HPDE6-E6E7 (cell line): ENCODE data around the gene PIEZO1.

Source experiments
- DNase-seq: peaks from one replicate; pipeline ENCODE4 v3.0.0; 2011; ENCODE audit warnings: missing footprints; ENCODE audit errors: extremely low spot score

Gene PIEZO1

GRCh38 chr16:88754109-88754911, 30.7 kb downstream of the PIEZO1 start:
- no peak for DNase-seq

GRCh38 chr16:88753602-88754001, 31.4 kb downstream of the PIEZO1 start:
- no peak for DNase-seq

- DNase-seq = no peak
Measured at GRCh38 chr16:88753191-88753590, 31.8 kb downstream of the PIEZO1 start.

DNA sequence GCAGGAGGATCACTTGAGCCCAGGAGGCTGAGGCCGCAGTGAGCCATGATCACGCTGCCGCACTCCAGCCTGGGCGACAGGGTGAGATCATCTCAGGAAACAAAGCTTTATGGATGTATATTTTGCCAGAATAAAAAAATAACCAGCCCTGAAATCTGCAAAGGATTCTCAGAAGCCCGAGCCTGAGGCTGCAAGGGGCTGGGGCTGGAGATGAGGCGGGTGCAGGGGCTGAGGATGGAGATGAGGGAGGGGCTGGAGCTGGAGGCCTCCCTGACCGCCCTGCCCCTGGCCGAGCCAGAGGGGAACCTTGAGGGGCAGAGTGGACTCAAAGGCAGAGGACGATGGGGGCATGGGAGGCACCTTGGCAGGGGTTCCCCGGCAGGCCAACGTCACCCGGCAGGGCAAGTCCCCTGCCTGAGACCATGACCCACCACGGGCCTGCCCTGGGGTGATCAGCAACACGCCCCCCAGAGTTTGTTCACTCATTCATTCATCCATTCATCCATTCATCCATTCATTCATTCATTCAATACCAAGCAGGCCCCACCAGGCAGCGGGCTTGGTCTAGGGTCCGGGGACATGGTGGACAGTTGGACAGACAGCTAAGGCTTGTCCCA, 32.5 kb downstream of the PIEZO1 start:
- DNase-seq = no peak

GRCh38 chr16:88750854-88751253, 34.2 kb downstream of the PIEZO1 start:
- DNase-seq = no peak

GRCh38 chr16:88749358-88749757, 35.7 kb downstream of the PIEZO1 start:
- DNase-seq = no peak

GRCh38 chr16:88748364-88748763, 36.7 kb downstream of the PIEZO1 start:
- DNase-seq = no peak

- DNase-seq = peak; percentile 77
Measured at GRCh38 chr16:88747588-88748301, 37.3 kb downstream of the PIEZO1 start.

DNA sequence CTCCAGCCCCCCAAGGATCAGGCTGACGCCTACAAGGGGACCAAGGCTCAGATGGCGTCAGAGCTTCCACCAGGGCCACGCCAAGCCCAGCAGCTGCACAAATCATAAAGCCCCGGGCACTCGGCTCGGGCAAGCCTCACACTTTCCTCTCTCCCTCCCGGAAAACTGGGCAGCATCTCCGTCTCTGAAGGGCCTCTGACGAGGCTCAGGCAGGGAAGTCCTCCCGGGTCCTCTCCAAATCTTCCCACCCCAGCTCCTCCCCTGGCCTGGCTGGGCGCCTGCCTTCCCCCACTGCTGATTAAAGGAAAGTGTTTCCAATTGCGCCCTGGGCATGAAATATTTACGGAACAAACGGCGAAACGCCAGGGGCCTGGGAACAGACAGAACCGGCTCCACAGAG, 38.5 kb downstream of the PIEZO1 start:
- no peak for DNase-seq

GRCh38 chr16:88744577-88745521, 40.2 kb downstream of the PIEZO1 start:
- DNase-seq = no peak

DNA sequence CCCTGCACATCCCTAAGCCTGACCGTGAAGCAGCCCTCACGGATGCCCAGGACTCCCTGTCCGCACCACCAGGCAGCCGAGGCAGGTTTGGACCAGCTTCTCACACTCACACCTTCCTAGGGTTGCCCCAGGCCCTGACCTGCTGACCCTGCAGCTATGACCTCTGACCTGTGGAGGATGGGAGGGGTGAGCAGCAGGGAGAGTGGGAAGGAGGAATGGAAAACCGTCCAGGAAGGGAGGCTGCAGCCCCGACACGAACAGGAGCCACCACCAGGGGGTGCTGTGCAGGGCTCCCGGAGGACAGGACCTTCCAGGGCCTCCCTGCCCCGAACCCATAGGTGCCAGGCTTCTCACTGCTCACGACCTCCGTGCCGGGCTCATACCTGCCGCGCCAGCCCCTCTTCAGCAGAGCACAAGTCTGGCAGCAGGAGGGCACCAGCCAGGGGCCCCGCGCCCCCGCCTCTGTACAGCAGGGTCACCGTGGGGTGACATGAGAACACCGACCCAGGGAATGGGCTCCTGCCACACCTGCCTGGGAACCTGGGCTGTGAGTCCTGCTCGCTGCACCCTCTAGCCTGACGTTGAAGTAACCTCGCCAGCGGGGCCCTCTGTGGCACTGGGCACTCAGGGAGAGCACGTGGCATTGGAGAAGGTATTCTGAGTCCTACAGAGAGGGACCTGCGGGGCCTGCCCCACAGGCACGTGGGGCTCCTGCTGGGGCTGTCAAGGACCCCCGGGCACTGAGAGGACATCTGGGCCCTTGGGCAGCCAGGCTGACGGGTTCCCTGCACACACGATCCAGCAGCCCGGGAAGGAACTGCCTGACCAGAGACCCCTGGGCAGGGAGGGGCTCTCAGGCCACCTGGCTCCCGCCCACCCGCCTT, 41.1 kb downstream of the PIEZO1 start:
- DNase-seq = peak; percentile 69

- no peak for DNase-seq
Measured at GRCh38 chr16:88742896-88743605, 42.0 kb downstream of the PIEZO1 start.

GRCh38 chr16:88741368-88741767, 43.7 kb downstream of the PIEZO1 start:
- no peak for DNase-seq

DNA sequence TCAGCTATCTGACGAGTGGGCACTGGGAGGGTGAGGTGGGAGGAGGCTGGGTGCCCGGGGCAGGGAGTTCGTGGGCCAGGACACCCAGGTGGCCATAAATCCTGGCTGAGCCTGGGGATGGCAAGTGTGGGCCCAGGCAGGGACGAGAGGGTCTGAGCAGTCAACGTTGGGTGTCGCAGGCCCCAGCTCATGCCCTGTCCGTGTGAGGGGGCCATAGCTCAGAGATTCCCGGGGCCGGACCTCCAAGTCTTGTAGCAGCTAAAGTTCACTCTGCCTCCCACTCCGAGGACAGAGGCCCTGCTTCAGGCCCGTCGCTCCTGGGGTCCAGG, 44.3 kb downstream of the PIEZO1 start:
- DNase-seq = no peak

GRCh38 chr16:88739977-88740726, 44.9 kb downstream of the PIEZO1 start:
- DNase-seq = no peak

GRCh38 chr16:88739139-88739976, 45.7 kb downstream of the PIEZO1 start:
- DNase-seq = no peak

- DNase-seq = no peak
Measured at GRCh38 chr16:88738151-88739084, 46.6 kb downstream of the PIEZO1 start.
